GM18951 (cell line): ENCODE results near the gene VAMP8.
"Not testable (repeated sequence)": the region's sequence is repeated elsewhere in the genome, so short reads cannot be mapped to it uniquely, and the experiment has no call there.

Experiments used
- POLR2A ChIP-seq: IDR thresholded peaks from 4 replicates; pipeline ENCODE4 v1.6.1; 2011; ENCODE audit warnings: mild to moderate bottlenecking; ENCODE audit not compliant: insufficient read length, insufficient read depth; ENCODE audit errors: extremely low read depth
- in situ Hi-C: fragments of 300-500 bp; cut with MboI; formaldehyde crosslinking; loops from one replicate; pipeline ENCODE4 v1.12.0; 2022; ENCODE audit warnings: low sequenced_read_pairs, mixed read lengths, inconsistent platforms; ENCODE audit not compliant: unreplicated experiment

Gene VAMP8

GRCh38 chr2:85551698-85552678 is 25.4 kb upstream of the VAMP8 start:
- in situ Hi-C loops, result loop anchor here (5.0 kb wide), 1 partner anchor 130 kb away; no protein-coding TSS in a partner anchor
- no peak for TF ChIP-seq POLR2A

- in situ Hi-C loops, result loop anchor here (5.0 kb wide), 1 partner anchor 131 kb away; no protein-coding TSS in a partner anchor
- no peak for TF ChIP-seq POLR2A
Observed at GRCh38 chr2:85553184-85553583, 24.2 kb upstream of the VAMP8 start.

- in situ Hi-C loops, result loop anchor here (5.0 kb wide), 1 partner anchor 133 kb away; no protein-coding TSS in a partner anchor
- TF ChIP-seq POLR2A, result no peak
Observed at GRCh38 chr2:85554980-85555612, 22.3 kb upstream of the VAMP8 start.

GRCh38 chr2:85557130-85557529 is 20.3 kb upstream of the VAMP8 start:
- in situ Hi-C loops, result no loop called here

GRCh38 chr2:85558160-85558559 is 19.2 kb upstream of the VAMP8 start:
- TF ChIP-seq POLR2A, result no peak
- in situ Hi-C loops, result no loop called here

More at GRCh38 chr2:85557130-85557529, 20.3 kb upstream of the VAMP8 start:
- TF ChIP-seq POLR2A, result no peak

GRCh38 chr2:85560403-85560726 is 17.0 kb upstream of the VAMP8 start:
- in situ Hi-C loops, result not testable (repeated sequence)

GRCh38 chr2:85560812-85561279 is 16.5 kb upstream of the VAMP8 start:
- TF ChIP-seq POLR2A, result no peak

GRCh38 chr2:85561280-85562212 is 15.8 kb upstream of the VAMP8 start, which contains the start of gene GGCX:
GGCX (minus strand) TSS chr2:85561493; CDS start chr2:85561428, 65 bp downstream.
- in situ Hi-C loops, result no loop called here
- TF ChIP-seq POLR2A, result peak; percentile 95

More at GRCh38 chr2:85560812-85561279, 16.5 kb upstream of the VAMP8 start:
- in situ Hi-C loops, result no loop called here

GRCh38 chr2:85564144-85564563 is 13.2 kb upstream of the VAMP8 start:
- in situ Hi-C loops, result no loop called here
- no peak for TF ChIP-seq POLR2A

- in situ Hi-C loops, result no loop called here
- no peak for TF ChIP-seq POLR2A
Observed at GRCh38 chr2:85566265-85566664, 11.1 kb upstream of the VAMP8 start.

GRCh38 chr2:85575739-85576138 is 1.6 kb upstream of the VAMP8 start:
- no peak for TF ChIP-seq POLR2A
- in situ Hi-C loops, result no loop called here

GRCh38 chr2:85577063-85577385 is 362 bp upstream of the VAMP8 start:
- TF ChIP-seq POLR2A, result no peak
- in situ Hi-C loops, result no loop called here

- TF ChIP-seq POLR2A, result no peak
- in situ Hi-C loops, result no loop called here
Observed at GRCh38 chr2:85578243-85579180, 1.1 kb downstream of the VAMP8 start.
